ENCODE data around the gene SPANXN5.
"Not testable (repeated sequence)": the region's sequence is repeated elsewhere in the genome, so short reads cannot be mapped to it uniquely, and the experiment has no call there.

The SPANXN5 gene, protein sequence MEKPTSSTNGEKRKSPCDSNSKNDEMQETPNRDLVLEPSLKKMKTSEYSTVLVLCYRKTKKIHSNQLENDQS

DNA sequence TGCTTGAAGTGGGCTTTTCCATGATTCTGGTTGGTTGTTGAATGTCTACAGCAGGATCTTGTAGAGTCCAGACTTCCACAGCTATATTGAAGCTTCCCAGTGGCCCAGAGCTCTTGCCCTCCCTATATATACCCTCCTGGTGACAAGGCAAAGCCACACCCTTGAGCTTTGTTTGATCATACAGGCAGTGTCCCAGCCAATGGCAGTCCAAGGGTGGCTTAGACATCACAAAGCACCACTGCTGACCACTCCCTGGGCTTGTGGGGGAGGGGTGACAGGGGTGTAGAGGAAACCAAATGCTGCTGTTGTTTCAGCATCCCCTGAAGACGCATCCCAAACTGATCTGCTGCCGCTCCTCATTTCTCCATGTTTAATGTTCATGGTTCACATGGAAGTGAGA lies at the start of gene SPANXN5:
Gene SPANXN5, minus strand, starts transcription at position 101 of the 400 bp plus-strand sequence. Its CDS starts 79 bp downstream, at position 22.
- not testable (repeated sequence) for DNase-seq, ATAC-seq

- not testable (repeated sequence) for DNase-seq, ATAC-seq
Observed at GRCh38 chrX:52843619-52844018, 46.4 kb upstream of the SPANXN5 start.

DNA sequence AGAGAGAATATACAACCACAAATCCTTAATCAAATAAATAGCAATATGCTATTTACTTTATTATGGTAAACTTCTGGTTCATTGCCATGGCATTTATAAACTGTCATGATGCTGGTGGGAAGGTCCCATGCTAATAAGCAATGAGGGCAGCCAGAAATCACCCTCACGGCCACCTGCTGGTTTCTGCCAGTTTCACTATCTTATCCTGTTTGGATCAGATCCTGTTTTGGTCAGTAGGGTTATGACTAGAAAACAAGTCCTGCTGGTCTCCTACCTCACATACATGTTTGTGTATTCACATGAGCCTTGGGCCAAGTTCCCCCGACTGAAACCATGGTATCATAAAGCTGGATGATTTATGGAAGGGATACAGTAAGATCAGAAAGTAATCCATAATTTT lies 41.9 kb upstream of the SPANXN5 start:
- no peak for ATAC-seq

GRCh38 chrX:52830551-52830950 lies 33.3 kb upstream of the SPANXN5 start:
- DNase-seq (no peak), ATAC-seq (no peak)

More for the DNA sequence above, 41.9 kb upstream of the SPANXN5 start:
- no peak for DNase-seq

GRCh38 chrX:52824608-52825007 lies 27.4 kb upstream of the SPANXN5 start:
- ATAC-seq (no peak), DNase-seq (no peak)

GRCh38 chrX:52821079-52821760 lies 24.0 kb upstream of the SPANXN5 start:
- DNase-seq (no peak), ATAC-seq (no peak)

- ATAC-seq: no peak
- DNase-seq: no peak
Observed at GRCh38 chrX:52819788-52820187, 22.6 kb upstream of the SPANXN5 start.

DNA sequence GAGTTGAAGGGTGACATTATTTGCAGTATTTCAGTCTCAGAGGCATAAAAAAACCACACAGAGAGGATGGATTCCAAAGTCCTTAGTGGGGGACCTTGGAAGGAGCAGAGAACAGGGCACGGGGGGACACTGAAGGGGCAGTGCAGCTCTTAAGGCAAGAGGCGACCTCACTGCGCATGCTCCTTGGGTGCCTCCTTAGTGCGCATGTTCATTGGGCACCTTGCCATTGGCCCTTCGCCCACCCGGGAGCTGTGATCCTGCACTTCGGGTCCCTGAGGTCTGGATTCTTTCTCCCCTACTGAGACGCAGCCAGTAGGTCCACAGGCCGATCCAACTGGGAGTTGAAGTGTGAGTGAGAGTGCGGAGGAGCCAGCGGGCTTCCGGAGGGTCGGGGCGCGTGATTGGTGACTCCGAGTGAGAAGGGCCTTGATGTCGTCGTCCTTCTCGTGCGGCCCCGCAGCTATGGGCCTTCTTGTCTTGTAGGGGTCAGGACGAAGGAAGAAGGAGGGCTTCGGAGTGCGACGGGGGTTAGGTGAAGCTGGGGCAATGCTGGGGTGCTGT lies 13.9 kb upstream of the SPANXN5 start, which contains the start of gene XAGE5:
Gene XAGE5, plus strand, starts transcription at position 223 of the 561 bp plus-strand sequence. CDS start 1,280 bp downstream, outside the sequence.
- DNase-seq (no peak), ATAC-seq (no peak)

DNA sequence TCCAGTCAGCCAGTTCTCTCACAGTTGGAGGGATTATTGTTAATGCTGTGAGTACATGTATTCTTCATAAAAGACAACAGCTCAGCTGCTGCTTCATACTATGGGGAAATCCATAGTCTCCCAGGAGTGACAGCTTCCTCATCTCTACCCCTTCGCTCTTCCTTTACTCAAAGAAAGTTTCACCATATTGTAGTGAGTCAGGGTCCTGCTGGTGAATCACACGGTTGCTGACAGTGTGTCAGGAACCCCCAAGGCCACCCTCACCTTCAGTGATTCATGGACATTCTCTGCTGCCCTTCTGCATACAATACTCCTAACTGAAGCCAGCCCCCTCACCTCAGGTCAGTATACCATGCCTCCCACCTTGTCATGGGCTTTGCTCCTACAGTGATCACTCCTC lies 7.6 kb upstream of the SPANXN5 start:
- not testable (repeated sequence) for DNase-seq, ATAC-seq

DNA sequence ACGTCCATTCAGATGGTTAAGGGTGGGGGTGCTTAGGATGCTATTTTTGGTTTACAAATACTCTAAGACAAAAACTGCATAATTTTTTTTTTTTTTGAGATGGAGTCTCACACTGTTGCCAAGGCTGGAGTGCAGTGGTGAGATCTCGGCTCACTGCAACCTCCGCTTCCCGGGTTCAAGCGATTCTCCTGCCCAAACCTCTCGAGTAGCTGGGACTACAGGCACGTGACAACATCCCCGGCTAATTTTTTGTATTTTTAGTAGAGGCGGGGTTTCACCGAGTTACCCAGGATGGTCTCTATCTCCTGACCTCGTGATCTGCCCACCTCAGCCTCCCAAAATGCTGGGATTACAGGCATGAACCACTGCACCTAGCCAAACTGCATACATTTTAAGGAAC lies 23.7 kb downstream of the SPANXN5 start:
- ATAC-seq, DNase-seq: not testable (repeated sequence)

- not testable (repeated sequence) for ATAC-seq, DNase-seq
Observed at GRCh38 chrX:52765983-52766382, 31.2 kb downstream of the SPANXN5 start.

DNA sequence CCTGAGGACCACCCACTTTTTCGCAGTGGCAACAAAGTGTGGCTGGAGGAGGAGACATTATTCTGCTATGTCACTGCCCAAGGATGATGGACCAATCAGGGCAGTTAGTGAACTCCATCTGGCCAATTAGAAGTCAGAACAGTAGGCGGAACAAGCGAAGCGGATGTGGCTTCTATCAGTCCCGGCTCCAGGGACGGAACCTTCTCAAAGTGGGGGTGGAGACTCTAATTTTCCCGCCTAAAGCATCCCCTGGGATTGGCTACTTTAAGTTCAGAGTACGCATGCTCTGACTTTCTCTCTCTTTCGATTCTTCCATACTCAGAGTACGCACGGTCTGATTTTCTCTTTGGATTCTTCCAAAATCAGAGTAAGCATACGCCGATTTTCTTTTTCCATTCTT lies 46.3 kb downstream of the SPANXN5 start, which contains the start of gene SSX2B:
Gene SSX2B, plus strand, starts transcription at position 301 of the 400 bp plus-strand sequence. CDS start 1,429 bp downstream, outside the sequence.
- not testable (repeated sequence) for DNase-seq, ATAC-seq

All from stimulated activated naive CD8-positive, alpha-beta T cell treated with anti-CD3 and anti-CD28 coated beads, Interleukin-15, Interleukin-2, amounts not matched to agents 100 U/mL and 50 U/mL, for 24 hours (primary cell).